Activated T-cell treated with anti-CD3 and anti-CD28 coated beads, Interleukin-2, amount 50 U/mL, for 24 hours (primary cell): ENCODE measurements around the gene PALD1.

Experiments
- DNase-seq: peaks from one replicate; pipeline ENCODE4 v3.0.0-alpha.2; 2020
- H3K27ac Mint-ChIP-seq: 2 replicates; pipeline ENCODE4 v1.8.0; 2020; ENCODE audit warnings: mild to moderate bottlenecking, mixed read lengths
- H3K27me3 Mint-ChIP-seq: 2 replicates; pipeline ENCODE4 v1.8.0; 2020; ENCODE audit warnings: mixed read lengths
- H3K36me3 Mint-ChIP-seq: 2 replicates; pipeline ENCODE4 v1.8.0; 2020; ENCODE audit warnings: low read depth, mixed read lengths
- H3K4me1 Mint-ChIP-seq: 2 replicates; pipeline ENCODE4 v1.8.0; 2020; ENCODE audit warnings: low read depth, mixed read lengths
- H3K4me3 Mint-ChIP-seq: 2 replicates; pipeline ENCODE4 v1.8.0; 2020; ENCODE audit warnings: mild to moderate bottlenecking, moderate library complexity, mixed read lengths
- H3K9me3 Mint-ChIP-seq: 2 replicates; pipeline ENCODE4 v1.8.0; 2020; ENCODE audit warnings: mixed read lengths

The PALD1 gene

GRCh38 chr10:70565556-70566514, 87.3 kb downstream of the PALD1 start:
- no peak overlapping the region for H3K4me3 Mint-ChIP-seq
- no peak for DNase-seq
- no peak overlapping the region for H3K27ac Mint-ChIP-seq
- no peaks in the 10 kb centered on the region for H3K9me3 Mint-ChIP-seq
- H3K4me1 Mint-ChIP-seq: peaks cover 5% of the 10 kb centered on the region
- H3K27me3 Mint-ChIP-seq: no peaks in the 10 kb centered on the region
- H3K36me3 Mint-ChIP-seq: no peaks in the 10 kb centered on the region

GRCh38 chr10:70566515-70567290, 88.1 kb downstream of the PALD1 start:
- H3K4me1 Mint-ChIP-seq: peaks cover 5% of the 10 kb centered on the region
- H3K36me3 Mint-ChIP-seq: no peaks in the 10 kb centered on the region
- H3K9me3 Mint-ChIP-seq: no peaks in the 10 kb centered on the region
- DNase-seq: no peak
- no peak overlapping the region for H3K27ac Mint-ChIP-seq
- no peaks in the 10 kb centered on the region for H3K27me3 Mint-ChIP-seq
- no peak overlapping the region for H3K4me3 Mint-ChIP-seq

GRCh38 chr10:70567603-70568002, 89.0 kb downstream of the PALD1 start:
- H3K27ac Mint-ChIP-seq: no peak overlapping the region

DNA sequence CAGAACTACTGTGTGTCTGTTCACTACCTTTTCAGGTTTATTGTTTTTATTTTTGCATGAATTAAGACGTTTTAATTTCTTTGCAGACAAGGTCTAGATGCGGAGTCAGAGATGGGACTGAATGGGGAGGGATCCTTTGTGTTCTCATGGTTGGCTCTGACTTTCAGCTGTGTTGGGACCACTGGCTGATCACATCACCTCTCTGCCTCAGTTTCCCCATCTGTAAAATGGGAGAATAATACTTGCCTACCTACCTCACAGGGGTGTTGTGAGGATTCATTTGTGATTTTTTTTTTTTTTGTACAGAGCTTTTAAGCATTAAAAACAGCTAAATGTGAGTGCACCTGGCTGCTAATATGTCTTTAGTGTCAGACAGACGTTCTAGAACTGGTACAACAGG, 89.5 kb downstream of the PALD1 start:
- DNase-seq: no peak
- H3K27me3 Mint-ChIP-seq: no peaks in the 10 kb centered on the region
- no peaks in the 10 kb centered on the region for H3K36me3 Mint-ChIP-seq
- H3K27ac Mint-ChIP-seq: no peak overlapping the region
- no peak overlapping the region for H3K4me3 Mint-ChIP-seq
- H3K9me3 Mint-ChIP-seq: no peaks in the 10 kb centered on the region
- H3K4me1 Mint-ChIP-seq: peaks cover 8% of the 10 kb centered on the region

More at GRCh38 chr10:70567603-70568002, 89.0 kb downstream of the PALD1 start:
- Mint-ChIP-seq H3K4me3 (no peak overlapping the region), H3K36me3 (no peaks in the 10 kb centered on the region), H3K4me1 (peaks cover 8% of the 10 kb centered on the region), H3K9me3 (no peaks in the 10 kb centered on the region), H3K27me3 (no peaks in the 10 kb centered on the region)
- no peak for DNase-seq

GRCh38 chr10:70568781-70569495, 90.4 kb downstream of the PALD1 start:
- Mint-ChIP-seq H3K4me3 (no peak overlapping the region), H3K27me3 (no peaks in the 10 kb centered on the region), H3K36me3 (no peaks in the 10 kb centered on the region), H3K27ac (no peak overlapping the region), H3K9me3 (no peaks in the 10 kb centered on the region), H3K4me1 (peaks cover 8% of the 10 kb centered on the region)
- DNase-seq: no peak

DNA sequence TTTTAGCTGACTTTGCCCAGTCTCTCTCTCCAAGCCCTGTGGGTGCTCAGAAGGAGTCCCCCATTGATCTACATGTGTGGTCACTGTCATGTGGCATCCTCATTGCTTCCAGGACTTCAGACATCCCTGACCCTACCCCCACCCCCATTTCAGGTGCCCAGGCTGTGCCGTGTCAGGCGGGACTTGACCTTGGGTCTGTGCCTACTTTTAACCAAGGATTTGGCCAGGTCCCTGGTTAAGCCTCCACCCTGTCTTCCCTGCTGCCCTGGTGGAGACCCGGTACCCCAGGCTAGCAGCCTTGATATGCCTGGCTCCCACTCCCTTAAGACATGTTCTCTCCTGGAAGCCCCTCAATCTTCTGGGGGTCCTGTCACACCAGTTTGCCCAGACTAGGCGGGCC, 92.7 kb downstream of the PALD1 start:
- no peaks in the 10 kb centered on the region for H3K9me3 Mint-ChIP-seq
- no peaks in the 10 kb centered on the region for H3K36me3 Mint-ChIP-seq
- no peaks in the 10 kb centered on the region for H3K27me3 Mint-ChIP-seq
- DNase-seq: no peak
- H3K4me3 Mint-ChIP-seq: no peak overlapping the region
- peaks cover 17% of the 10 kb centered on the region for H3K4me1 Mint-ChIP-seq
- H3K27ac Mint-ChIP-seq: no peak overlapping the region

- no peaks in the 10 kb centered on the region for H3K27me3 Mint-ChIP-seq
- H3K9me3 Mint-ChIP-seq: no peaks in the 10 kb centered on the region
- no peaks in the 10 kb centered on the region for H3K36me3 Mint-ChIP-seq
- no peak overlapping the region for H3K27ac Mint-ChIP-seq
- H3K4me1 Mint-ChIP-seq: peaks cover 23% of the 10 kb centered on the region
- no peak overlapping the region for H3K4me3 Mint-ChIP-seq
- DNase-seq: no peak
Observed at GRCh38 chr10:70571636-70572439, 93.3 kb downstream of the PALD1 start.

GRCh38 chr10:70573599-70574506, 95.3 kb downstream of the PALD1 start:
- no peak overlapping the region for H3K27ac Mint-ChIP-seq
- no peak for DNase-seq
- H3K4me1 Mint-ChIP-seq: peaks cover 43% of the 10 kb centered on the region
- H3K4me3 Mint-ChIP-seq: no peak overlapping the region
- H3K27me3 Mint-ChIP-seq: no peaks in the 10 kb centered on the region
- H3K9me3 Mint-ChIP-seq: no peaks in the 10 kb centered on the region
- no peaks in the 10 kb centered on the region for H3K36me3 Mint-ChIP-seq

GRCh38 chr10:70575486-70575873, 96.9 kb downstream of the PALD1 start:
- Mint-ChIP-seq H3K4me1 (peaks cover 53% of the 10 kb centered on the region), H3K27ac (peak overlapping the region; percentile 6), H3K4me3 (no peak overlapping the region), H3K27me3 (no peaks in the 10 kb centered on the region), H3K9me3 (peaks cover 3% of the 10 kb centered on the region), H3K36me3 (no peaks in the 10 kb centered on the region)
- no peak for DNase-seq

- peaks cover 53% of the 10 kb centered on the region for H3K4me1 Mint-ChIP-seq
- H3K9me3 Mint-ChIP-seq: peaks cover 3% of the 10 kb centered on the region
- peak overlapping the region; percentile 26 for H3K4me3 Mint-ChIP-seq
- H3K27me3 Mint-ChIP-seq: no peaks in the 10 kb centered on the region
- DNase-seq: no peak
- no peaks in the 10 kb centered on the region for H3K36me3 Mint-ChIP-seq
- peak overlapping the region; percentile 77 for H3K27ac Mint-ChIP-seq
Observed at GRCh38 chr10:70575874-70576802, 97.6 kb downstream of the PALD1 start.

GRCh38 chr10:70576803-70577517, 98.4 kb downstream of the PALD1 start:
- Mint-ChIP-seq H3K4me3 (peak overlapping the region; percentile 26), H3K9me3 (peaks cover 3% of the 10 kb centered on the region), H3K27ac (peak overlapping the region; percentile 96), H3K4me1 (peaks cover 53% of the 10 kb centered on the region), H3K36me3 (no peaks in the 10 kb centered on the region), H3K27me3 (no peaks in the 10 kb centered on the region)
- no peak for DNase-seq
